ENCODE measurements around the gene C1QC. TPM values are rescaled to one million over a fixed set of nuclear protein-coding genes. Genes with fewer than 3 reads are reported as not detected.

C1QC gene
- total RNA-seq, 3 donors from 2014 or later: 44.3 to 200 (median 189) TPM

DNA sequence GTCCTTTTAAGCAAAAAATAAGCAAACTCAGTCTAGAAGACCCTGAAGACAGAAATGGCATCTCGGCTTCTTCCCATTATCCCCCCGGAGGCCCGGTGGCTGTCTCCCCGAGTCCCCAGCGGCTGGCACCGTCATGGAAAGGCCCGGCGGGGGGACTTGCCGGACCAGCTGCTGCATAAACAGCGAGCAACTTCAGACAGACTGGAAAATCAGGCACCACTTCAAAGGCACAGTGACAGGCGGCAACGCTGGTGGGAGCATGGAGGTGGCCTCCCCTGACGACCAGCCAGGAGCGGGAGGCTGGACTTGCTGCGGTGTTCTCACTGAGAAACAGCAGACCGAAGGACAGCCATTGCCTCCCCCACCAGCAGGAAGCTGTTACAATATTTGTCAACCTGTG, 25.4 kb upstream of the C1QC start:
- no peak for ATAC-seq
- Histone ChIP-seq H3K4me3 (no peak overlapping the region), H3K36me3 (ENCODE audit: low read depth) (no peaks in the 10 kb centered on the region), H3K4me1 (ENCODE audit: low read depth) (no peaks in the 10 kb centered on the region), H3K9me3 (no peaks in the 10 kb centered on the region)
- DNase-seq: no peak
- TF ChIP-seq, protein P1, sequence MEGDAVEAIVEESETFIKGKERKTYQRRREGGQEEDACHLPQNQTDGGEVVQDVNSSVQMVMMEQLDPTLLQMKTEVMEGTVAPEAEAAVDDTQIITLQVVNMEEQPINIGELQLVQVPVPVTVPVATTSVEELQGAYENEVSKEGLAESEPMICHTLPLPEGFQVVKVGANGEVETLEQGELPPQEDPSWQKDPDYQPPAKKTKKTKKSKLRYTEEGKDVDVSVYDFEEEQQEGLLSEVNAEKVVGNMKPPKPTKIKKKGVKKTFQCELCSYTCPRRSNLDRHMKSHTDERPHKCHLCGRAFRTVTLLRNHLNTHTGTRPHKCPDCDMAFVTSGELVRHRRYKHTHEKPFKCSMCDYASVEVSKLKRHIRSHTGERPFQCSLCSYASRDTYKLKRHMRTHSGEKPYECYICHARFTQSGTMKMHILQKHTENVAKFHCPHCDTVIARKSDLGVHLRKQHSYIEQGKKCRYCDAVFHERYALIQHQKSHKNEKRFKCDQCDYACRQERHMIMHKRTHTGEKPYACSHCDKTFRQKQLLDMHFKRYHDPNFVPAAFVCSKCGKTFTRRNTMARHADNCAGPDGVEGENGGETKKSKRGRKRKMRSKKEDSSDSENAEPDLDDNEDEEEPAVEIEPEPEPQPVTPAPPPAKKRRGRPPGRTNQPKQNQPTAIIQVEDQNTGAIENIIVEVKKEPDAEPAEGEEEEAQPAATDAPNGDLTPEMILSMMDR (IDR thresholded peaks at IDR 0.05): no peak
- intact Hi-C loops (cut with DNase I, micrococcal nuclease): no loop called here

DNA sequence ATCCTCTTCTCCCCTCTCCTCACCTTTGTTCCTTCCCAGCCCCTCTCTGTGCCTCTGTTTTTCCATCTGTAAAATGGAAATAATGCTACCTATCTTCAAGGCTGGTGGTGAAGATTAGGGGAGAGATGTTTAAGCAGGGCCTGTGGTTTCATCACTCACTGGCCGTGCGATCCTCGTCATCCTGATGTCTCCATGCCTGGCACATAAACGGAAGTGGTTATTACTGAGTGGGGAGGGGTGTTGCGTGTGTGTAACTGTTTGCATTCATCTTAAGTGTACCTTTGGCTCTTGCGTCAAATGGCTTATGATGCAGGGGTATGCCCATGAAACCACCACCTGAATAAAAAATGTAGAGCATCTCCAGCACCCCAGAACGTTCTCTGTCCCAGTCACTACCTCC, 24.2 kb upstream of the C1QC start:
- ATAC-seq: no peak
- intact Hi-C loops (cut with DNase I, micrococcal nuclease): no loop called here
- no peaks in the 10 kb centered on the region for H3K36me3 ChIP-seq (ENCODE audit: low read depth)
- TF ChIP-seq, protein P1 (IDR thresholded peaks at IDR 0.05): no peak
- no peaks in the 10 kb centered on the region for H3K4me1 ChIP-seq (ENCODE audit: low read depth)
- no peak for DNase-seq
- no peaks in the 10 kb centered on the region for H3K9me3 ChIP-seq
- H3K4me3 ChIP-seq: no peak overlapping the region

DNA sequence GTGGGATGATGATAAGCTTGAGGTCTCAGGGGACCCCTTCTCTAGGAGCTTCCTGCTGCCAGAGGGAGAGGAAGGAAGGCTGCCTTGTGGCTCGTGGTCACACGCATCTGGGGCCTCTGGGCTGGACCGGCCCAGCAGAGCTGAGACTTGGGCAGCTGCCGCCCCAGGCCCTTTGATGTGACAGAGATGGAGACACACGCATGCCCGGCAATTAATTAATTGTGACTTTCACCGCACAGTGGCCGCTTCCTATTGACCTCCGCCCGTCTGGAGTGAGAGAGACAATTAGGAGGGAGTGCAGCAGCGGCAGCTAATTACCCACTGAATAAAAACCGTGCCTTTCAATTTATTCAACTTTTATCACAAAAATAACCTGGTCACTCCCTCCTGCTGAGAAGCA, 23.6 kb upstream of the C1QC start:
- H3K36me3 ChIP-seq (ENCODE audit: low read depth): no peaks in the 10 kb centered on the region
- no peaks in the 10 kb centered on the region for H3K9me3 ChIP-seq
- no peaks in the 10 kb centered on the region for H3K4me1 ChIP-seq (ENCODE audit: low read depth)
- H3K4me3 ChIP-seq: no peak overlapping the region
- intact Hi-C loops (cut with DNase I, micrococcal nuclease): no loop called here
- TF ChIP-seq, protein P1 (IDR thresholded peaks at IDR 0.05): no peak
- no peak for DNase-seq
- ATAC-seq: no peak

DNA sequence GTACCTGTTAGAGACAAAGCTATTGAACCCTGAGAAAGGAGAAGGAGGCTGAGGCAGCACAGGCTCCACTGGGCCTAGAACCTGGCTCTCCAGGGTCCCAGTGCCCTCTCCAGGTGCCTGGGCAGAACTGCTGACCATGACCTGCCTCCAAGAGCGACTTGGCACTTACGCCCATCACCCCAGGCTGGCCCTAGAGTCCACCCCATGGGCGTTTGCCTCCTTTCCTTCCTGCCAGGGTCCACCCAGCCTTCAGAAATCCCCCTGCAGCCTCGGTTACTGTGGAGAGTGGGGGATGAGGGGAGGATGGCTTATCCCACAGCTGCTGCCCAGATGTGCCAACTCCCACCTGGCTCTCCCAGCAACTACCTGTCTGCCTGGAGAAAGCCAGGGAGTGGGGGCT, 21.7 kb upstream of the C1QC start:
- Histone ChIP-seq H3K9me3 (no peaks in the 10 kb centered on the region), H3K4me3 (no peak overlapping the region), H3K36me3 (ENCODE audit: low read depth) (no peaks in the 10 kb centered on the region), H3K4me1 (ENCODE audit: low read depth) (no peaks in the 10 kb centered on the region)
- intact Hi-C loops (cut with DNase I, micrococcal nuclease): no loop called here
- no peak for ATAC-seq
- DNase-seq: no peak
- TF ChIP-seq, protein P1 (IDR thresholded peaks at IDR 0.05): no peak

DNA sequence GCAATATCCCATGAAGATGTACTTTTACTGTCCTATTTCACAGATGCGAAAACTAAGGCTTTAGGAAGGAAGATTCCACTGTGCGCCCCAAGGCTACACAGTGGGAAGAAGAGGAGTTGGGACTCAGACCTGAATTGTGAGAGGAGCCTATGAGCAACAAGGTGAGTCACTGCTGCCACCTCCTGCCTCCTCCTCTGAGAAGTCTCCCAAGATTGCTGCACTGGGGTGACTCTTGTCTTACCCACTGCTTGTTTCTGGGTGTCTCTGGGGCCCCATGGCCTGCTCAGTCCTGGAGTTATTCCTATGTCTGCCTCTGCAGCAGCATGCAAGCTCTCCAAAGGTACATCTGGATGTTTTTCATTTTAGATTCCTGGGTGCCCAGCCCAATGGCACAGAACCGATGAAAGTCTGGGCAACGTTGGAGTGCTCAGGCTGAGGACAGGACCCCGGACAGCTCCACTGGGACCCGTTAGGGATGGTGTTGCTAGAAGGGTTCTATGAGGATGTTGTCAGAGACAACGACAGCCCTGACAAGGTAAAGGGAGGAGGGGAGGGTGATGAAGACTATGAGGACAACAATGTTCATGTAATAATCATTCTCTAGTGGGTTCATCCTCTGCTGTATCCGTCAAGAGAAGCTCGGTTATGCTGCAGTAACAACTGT, 18.0 kb upstream of the C1QC start:
- TF ChIP-seq, protein P1 (IDR thresholded peaks at IDR 0.05): no peak
- no peaks in the 10 kb centered on the region for H3K36me3 ChIP-seq (ENCODE audit: low read depth)
- no peak for ATAC-seq
- H3K4me3 ChIP-seq: no peak overlapping the region
- no peaks in the 10 kb centered on the region for H3K9me3 ChIP-seq
- intact Hi-C loops (cut with DNase I, micrococcal nuclease): no loop called here
- DNase-seq: no peak
- no peaks in the 10 kb centered on the region for H3K4me1 ChIP-seq (ENCODE audit: low read depth)
